Measurements from ENCODE around the gene ARMC8.

ARMC8 gene

GRCh38 chr3:138253609-138254008 is 66.5 kb downstream of the ARMC8 start:
- no peak for DNase-seq

GRCh38 chr3:138254216-138254615 is 67.1 kb downstream of the ARMC8 start:
- no peak for DNase-seq

GRCh38 chr3:138256022-138256421 is 68.9 kb downstream of the ARMC8 start:
- DNase-seq: no peak

GRCh38 chr3:138257986-138258385 is 70.9 kb downstream of the ARMC8 start:
- no peak for DNase-seq

- no peak for DNase-seq
These were observed 72.0 kb downstream of the ARMC8 start for GRCh38 chr3:138259126-138259525.

GRCh38 chr3:138260611-138261010 is 73.5 kb downstream of the ARMC8 start:
- no peak for DNase-seq

GRCh38 chr3:138263104-138263503 is 76.0 kb downstream of the ARMC8 start:
- DNase-seq: no peak

- no peak for DNase-seq
These were observed 78.6 kb downstream of the ARMC8 start for GRCh38 chr3:138265745-138266144.

- DNase-seq: no peak
These were observed 80.0 kb downstream of the ARMC8 start for GRCh38 chr3:138267083-138267482.

GRCh38 chr3:138270245-138270644 is 83.1 kb downstream of the ARMC8 start:
- no peak for DNase-seq

- DNase-seq: no peak
These were observed 84.2 kb downstream of the ARMC8 start for GRCh38 chr3:138271189-138271794.

- DNase-seq: no peak
These were observed 94.5 kb downstream of the ARMC8 start for GRCh38 chr3:138281561-138281960.

GRCh38 chr3:138282836-138283235 is 95.7 kb downstream of the ARMC8 start:
- DNase-seq: no peak

GRCh38 chr3:138284079-138284478 is 97.0 kb downstream of the ARMC8 start:
- DNase-seq: no peak

- no peak for DNase-seq
These were observed 97.9 kb downstream of the ARMC8 start for GRCh38 chr3:138284957-138285477.

- DNase-seq: no peak
These were observed 102.2 kb downstream of the ARMC8 start for GRCh38 chr3:138289260-138289659.

GRCh38 chr3:138289701-138290100 is 102.6 kb downstream of the ARMC8 start:
- no peak for DNase-seq

- DNase-seq: no peak
These were observed 109.5 kb downstream of the ARMC8 start for GRCh38 chr3:138296639-138297038.

GRCh38 chr3:138297059-138297607 is 110.0 kb downstream of the ARMC8 start:
- no peak for DNase-seq

GRCh38 chr3:138297876-138298275 is 110.8 kb downstream of the ARMC8 start:
- no peak for DNase-seq

GRCh38 chr3:138300647-138301046 is 113.5 kb downstream of the ARMC8 start:
- no peak for DNase-seq

- no peak for DNase-seq
These were observed 116.4 kb downstream of the ARMC8 start for GRCh38 chr3:138303474-138303873.

GRCh38 chr3:138307899-138308298 is 120.8 kb downstream of the ARMC8 start:
- DNase-seq: no peak

- DNase-seq: no peak
These were observed 121.7 kb downstream of the ARMC8 start for GRCh38 chr3:138308783-138309182.

- no peak for DNase-seq
These were observed 123.4 kb downstream of the ARMC8 start for GRCh38 chr3:138310494-138310893.
